HL-60/S4 treated with retinoic acid at 250 ng/mL for 4 days and 3 days (cell line): ENCODE results near the gene HYDIN.
"Not testable (repeated sequence)": the region's sequence is repeated elsewhere in the genome, so short reads cannot be mapped to it uniquely, and the experiment has no call there.

Source experiments
- in situ Hi-C: fragments of 300-500 bp; cut with MboI; formaldehyde crosslinking; loops from 2 replicates; pipeline ENCODE4 v1.7.0; 2022; ENCODE audit warnings: low sequenced_read_pairs

Gene HYDIN

GRCh38 chr16:70882311-70882710, 348.2 kb downstream of the HYDIN start:
- in situ Hi-C loops, result not testable (repeated sequence)

DNA sequence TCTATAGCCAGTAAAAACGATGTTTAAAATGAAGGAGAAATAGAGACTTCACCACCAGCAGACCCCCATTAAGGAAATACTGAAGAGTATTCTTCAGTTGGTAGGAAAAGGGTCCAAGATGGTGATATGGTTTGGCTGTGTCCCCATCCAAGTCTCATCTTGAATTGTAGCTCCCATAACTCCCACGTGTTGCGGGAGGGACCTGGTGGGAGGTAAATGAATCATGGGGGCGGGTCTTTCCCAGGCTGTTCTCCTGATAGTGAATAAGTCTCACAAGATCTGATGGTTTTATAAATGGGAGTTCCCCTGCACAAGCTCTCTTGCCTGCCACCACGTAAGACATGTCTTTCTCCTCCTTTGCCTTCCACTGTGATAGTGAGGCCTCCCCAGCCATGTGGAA, 352.6 kb downstream of the HYDIN start:
- in situ Hi-C loops, result not testable (repeated sequence)

DNA sequence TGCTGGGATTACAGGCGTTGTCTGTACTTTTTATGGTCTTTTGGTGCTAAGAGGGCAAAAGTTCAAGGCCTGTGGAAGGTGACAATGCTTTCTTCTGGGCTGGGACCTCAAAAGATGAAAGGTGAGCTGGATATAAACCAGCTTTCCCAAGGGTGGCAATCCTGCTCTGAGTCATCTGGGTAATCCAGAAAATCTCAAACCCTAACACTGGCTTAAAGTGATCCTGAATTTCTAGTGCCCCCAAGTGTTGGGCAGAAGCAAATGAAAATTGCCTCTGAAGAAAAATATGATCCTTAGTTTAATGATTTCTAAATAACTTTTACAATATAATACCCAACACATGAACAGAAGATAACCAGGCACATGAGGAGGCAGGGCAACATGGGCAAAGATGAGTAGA, 354.1 kb downstream of the HYDIN start:
- in situ Hi-C loops, result not testable (repeated sequence)

DNA sequence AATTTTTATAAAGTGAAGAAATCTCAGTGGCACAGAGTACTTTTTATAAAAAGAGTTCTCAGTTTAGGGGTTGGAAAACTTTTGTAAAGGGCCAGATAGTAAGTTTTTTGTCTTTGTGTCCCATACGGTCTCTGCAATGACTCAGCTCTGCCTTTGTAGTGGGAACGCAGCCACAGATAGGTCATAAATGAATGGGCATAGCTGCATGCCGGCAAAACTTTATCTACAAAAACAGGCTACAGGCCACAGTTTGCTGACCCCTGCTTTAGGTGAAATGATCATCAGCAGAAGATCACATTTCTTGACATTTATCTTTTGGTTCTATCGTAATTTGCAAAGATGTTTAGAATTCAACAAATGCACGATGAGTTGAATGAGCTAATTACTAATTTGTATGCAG, 365.8 kb downstream of the HYDIN start:
- in situ Hi-C loops, result not testable (repeated sequence)

DNA sequence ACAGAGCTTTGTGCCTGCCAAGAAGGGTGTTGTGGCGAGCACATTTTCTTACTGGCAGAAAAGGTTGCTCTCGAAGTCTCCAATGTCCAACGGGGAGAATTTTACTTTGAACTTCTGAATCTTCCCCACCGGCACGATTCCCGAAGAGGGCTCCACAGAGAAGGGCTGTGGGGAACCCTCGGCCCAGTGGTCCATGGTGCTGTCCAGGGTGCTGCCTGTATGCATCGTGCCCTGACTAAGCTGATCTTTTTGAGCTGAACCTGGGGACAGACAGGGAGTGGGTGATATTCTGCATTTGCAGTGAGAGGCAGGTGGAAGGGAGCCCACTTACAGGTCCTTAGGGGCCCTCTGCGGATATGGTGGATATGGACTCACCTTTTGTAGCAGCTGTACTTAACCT, 368.5 kb downstream of the HYDIN start:
- in situ Hi-C loops, result not testable (repeated sequence)

GRCh38 chr16:70851299-70851698, 379.2 kb downstream of the HYDIN start:
- in situ Hi-C loops, result not testable (repeated sequence)

- in situ Hi-C loops, result not testable (repeated sequence)
These were observed 406.9 kb downstream of the HYDIN start for GRCh38 chr16:70823498-70824118.

GRCh38 chr16:70822734-70823133, 407.8 kb downstream of the HYDIN start:
- in situ Hi-C loops, result not testable (repeated sequence)

DNA sequence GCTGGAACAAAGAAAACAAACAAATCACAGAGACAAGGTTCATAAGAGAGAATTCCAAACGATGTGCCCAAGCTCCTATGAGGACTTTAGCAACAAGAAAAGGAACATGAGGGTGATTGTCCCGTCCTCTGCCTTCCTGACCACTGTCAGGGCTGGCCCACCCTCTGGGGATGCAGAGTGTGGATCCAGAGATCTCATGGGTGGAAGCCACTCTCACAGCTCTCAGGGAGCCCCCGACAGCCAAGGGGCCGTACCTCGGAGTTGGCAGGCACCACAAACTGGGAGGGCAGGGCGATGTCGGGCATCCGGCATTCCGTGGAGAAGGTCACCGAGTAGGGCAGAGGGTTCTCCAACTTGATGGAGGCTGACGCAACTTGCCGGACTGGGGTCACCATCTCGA, 412.4 kb downstream of the HYDIN start:
- in situ Hi-C loops, result not testable (repeated sequence)

GRCh38 chr16:70809392-70810060, 421.0 kb downstream of the HYDIN start:
- in situ Hi-C loops, result no loop called here

DNA sequence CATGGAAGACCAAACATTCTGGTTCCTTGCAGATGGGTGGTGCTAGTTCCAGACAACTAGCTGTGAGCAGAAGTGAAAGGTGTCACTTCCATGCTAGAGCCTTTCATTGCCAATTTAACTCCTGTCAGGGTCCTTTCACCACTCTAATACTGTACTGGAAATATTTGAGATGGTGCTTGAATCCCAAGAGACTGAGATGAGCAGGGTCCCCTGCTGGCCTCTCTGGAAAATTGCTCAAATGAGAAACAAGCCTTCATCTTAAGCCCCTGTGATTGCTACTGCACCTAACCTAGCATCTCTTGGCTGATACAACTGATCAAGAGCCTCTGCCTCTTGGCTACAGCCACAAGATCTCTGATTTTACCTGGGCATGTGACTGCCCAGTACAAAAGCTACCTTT, 422.2 kb downstream of the HYDIN start:
- in situ Hi-C loops, result no loop called here

GRCh38 chr16:70805787-70806186, 424.7 kb downstream of the HYDIN start:
- in situ Hi-C loops, result no loop called here

- in situ Hi-C loops, result no loop called here
These were observed 425.1 kb downstream of the HYDIN start for GRCh38 chr16:70805380-70805779.

DNA sequence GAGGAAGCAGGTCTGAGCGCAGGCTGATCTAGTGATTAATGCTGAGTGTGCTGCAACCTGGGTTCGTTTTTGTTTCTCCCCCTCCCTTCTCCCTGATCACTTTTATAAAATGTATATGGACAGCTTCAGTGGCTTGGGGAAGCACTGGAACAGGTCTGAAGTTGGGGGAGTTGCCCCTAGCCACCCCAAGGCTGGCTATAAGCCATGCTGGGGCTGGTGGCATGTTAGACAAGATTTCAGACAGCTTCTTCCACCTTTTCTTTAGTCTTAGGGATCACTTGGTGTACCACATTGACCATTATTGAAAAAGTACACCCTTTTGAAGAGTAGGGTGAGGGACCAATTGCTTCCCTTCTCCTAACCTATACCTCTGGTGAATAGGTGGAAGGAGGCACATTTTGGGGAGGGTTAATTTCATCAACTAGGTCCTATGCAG, 425.8 kb downstream of the HYDIN start:
- in situ Hi-C loops, result no loop called here

- in situ Hi-C loops, result no loop called here
These were observed 426.3 kb downstream of the HYDIN start for GRCh38 chr16:70804153-70804733.

GRCh38 chr16:70803319-70803718, 427.2 kb downstream of the HYDIN start:
- in situ Hi-C loops, result no loop called here

DNA sequence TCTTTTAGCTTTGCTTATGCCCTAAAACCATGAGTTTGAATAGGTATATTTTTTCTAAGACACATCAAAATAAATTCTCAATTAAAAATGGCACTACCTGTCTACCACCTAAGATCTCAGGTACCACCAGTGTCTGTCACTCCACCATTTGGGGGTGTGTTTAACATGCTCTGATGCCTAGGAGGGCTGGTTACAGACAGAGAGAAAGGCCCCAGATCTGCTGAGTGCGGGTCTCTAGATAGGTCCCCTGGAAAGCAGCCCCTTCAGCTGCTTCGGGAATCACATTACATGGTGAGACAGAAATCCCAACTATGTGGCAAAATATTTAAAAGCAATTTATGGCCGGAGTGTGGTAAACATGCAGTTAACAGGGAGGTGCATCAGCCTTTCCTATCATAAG, 428.9 kb downstream of the HYDIN start:
- in situ Hi-C loops, result no loop called here

- in situ Hi-C loops, result no loop called here
These were observed 429.6 kb downstream of the HYDIN start, which contains the start of gene VAC14 for GRCh38 chr16:70800781-70801480. Gene VAC14 (minus strand): TSS chr16:70801158. CDS start chr16:70800900, 258 bp downstream.

DNA sequence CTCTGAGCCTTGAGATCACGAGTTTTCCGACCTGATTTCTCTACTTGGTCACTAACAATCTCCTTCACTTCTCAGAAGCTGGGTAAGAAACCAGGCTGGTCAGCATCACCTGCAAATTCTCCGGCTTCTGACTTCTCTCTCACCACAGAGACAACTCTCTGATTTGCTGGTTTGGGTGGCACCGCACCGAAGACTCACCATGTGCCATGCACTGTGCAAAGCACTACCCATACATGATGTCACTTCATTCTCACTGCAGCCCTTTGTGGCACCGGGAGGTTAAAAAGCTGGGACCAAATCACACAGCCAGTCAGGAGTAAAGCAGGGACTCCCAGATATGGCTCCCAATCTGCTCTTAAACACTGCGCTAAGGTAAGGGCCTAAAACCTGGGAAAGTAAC, 430.2 kb downstream of the HYDIN start:
- in situ Hi-C loops, result no loop called here

- in situ Hi-C loops, result no loop called here
These were observed 434.2 kb downstream of the HYDIN start for GRCh38 chr16:70796301-70796700.

DNA sequence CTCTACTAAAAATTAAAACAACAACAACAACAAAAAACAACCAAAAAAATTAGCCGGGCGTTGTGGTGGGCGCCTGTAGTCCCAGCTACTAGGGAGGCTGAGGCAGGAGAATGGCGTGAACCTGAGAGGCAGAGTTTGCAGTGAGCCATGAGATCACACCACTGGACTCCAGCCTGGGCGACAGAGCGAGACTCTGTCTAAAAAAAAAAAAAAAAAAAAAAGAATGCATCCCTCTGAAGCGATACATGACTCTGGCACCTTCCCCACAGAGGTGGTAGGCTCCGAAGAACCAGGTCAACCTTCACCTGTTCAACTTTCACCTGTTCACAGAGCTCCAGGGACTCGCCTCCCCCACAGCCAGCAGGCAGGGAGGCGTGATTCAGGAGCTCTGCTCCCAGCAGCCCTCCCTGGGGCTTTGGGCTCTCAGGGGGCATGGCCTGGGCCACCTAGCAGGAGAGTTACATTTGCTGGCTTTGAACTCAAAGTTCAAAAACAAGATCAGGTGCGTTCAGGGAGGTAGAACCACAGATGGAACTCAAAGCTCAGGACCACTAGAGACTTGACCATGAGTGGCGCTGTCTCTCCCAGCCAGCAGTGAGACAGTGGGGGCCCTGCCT, 435.1 kb downstream of the HYDIN start:
- in situ Hi-C loops, result no loop called here
